HG03521 (cell line): ENCODE results near the gene ABLIM3.
"Not testable (repeated sequence)": the region's sequence is repeated elsewhere in the genome, so short reads cannot be mapped to it uniquely, and the experiment has no call there.

Experiments used
- ATAC-seq: cut with Tn5 transposase; IDR thresholded peaks from one replicate; pipeline ENCODE4 v1.9.1; 2021; ENCODE audit warnings: mild to moderate bottlenecking, moderate library complexity; ENCODE audit not compliant: unreplicated experiment

The ABLIM3 gene

DNA sequence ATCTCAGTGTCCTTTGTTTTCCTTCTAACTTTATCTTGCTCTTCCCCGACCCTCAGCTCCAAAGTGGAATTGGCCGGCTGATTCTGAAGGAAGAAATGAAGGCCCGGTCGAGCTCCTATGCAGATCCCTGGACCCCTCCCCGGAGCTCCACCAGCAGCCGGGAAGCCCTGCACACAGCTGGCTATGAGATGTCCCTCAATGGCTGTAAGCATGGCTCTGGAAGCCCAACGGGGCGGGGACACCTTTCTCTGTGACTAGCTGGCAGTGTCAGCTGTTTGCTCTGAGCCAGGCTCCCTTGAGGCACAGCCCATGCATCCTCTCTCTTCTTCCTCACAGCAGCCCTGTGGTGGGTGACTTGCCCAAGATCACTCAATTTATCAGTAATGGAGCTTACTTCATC lies 106.4 kb downstream of the ABLIM3 start:
- ATAC-seq: no peak

DNA sequence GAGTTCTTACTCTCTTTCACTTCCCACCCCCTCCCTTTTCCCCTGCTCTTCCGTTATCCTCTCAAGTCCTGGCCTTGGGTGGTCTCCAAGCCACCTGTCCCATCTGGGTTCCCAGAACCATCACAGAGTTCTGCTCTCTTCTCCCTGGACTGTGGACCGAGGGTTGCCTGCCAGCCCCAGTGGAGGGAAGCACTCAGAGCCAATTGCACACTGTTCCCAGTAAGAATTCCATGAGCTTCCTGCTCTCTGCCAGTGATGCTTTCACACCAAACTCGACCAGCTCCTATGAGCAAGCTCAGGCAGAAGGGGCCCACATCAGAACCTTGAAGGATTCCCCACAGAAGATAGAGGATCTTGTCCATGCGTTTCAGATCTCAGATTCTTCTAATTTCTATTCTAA lies 110.3 kb downstream of the ABLIM3 start:
- no peak for ATAC-seq

DNA sequence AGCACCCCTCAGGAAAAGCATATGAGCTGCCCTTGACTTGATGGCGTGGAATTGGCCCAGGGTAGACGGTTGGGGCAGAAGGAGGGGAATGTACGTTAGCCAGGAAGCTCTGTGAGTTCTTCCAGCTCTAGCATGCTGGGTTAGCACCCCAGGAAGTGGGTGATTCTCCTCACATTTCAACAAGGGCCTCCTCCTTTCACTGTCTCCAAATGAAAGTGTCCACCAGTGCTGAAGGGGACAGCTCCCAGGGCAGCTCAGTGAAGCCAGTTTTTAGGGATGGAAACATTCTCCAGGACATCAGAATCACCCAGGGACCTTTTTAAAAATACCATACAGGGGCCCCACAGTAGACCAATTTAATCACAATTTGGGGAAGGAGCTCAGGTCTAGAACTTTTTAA lies 113.2 kb downstream of the ABLIM3 start:
- no peak for ATAC-seq

DNA sequence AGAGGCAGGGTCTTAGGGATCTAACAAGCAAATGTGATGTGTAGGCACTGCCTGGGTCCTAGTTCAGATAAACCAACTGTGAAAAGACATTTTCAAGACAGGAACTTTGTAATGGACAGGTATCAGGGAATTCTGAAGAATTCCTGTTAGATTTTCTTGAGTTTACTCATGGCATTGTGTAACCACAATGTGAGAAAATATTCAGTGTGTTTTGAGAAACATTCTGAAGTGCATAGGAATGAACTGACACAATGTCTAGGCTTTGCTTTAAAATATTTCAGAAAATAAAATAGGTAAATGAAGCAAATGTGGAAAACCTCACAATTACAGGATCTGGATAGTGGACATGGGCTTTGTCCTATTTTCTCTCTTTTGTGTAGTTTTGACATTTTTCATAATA lies 115.2 kb downstream of the ABLIM3 start:
- no peak for ATAC-seq

DNA sequence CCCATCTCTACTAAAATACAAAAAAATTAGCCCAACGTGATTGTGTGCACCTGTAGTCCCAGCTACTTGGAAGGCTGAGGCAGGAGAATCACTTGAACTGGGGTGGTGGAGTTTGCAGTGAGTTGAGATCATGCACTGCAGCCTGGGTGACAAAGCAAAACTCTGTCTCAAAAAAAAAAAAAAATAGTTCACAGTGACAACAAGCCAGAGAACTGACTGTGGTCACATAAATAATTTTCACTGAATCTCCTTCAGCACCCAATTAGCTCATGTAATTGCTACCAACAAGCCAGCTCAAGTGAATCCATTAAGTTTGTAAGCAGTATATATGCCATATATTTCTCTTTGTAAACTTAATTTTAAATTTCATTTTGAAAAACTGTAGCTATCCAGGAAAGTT lies 115.8 kb downstream of the ABLIM3 start:
- ATAC-seq: no peak

DNA sequence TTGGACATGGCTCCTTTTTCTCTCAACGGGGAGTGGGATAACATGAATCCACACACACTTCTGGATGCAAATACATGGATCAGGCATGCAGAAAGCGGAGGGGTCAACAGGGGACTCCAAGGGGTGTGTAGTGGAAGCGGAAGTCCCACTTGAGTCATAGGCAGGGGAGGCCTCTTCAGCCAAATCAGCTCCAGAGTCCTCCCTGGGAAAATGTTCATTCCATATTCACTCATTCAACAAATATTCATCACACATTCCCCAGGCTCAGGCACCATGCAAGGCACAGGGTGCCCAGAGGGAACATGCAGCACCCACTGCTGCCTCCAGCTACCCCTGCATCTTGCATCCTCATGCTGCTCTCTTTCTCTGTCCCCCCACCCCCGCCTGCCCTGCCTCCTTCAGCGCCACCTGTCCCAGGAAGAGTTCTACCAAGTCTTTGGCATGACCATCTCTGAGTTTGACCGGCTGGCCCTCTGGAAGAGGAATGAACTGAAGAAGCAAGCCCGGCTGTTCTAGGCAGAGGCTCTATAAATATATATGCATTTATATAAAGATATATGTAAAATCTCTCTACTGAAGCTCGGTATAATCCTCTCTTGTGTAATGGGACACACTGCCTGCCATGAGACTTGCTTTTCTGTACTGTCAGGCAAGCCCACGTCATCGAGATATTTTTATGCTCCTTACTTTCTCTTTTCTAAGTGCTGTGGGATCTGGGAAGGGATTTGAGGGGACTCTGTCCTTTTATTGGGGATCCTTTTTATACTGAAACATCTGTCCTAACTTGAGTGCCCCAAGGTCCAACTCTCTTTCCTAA lies 116.8 kb downstream of the ABLIM3 start:
- no peak for ATAC-seq

DNA sequence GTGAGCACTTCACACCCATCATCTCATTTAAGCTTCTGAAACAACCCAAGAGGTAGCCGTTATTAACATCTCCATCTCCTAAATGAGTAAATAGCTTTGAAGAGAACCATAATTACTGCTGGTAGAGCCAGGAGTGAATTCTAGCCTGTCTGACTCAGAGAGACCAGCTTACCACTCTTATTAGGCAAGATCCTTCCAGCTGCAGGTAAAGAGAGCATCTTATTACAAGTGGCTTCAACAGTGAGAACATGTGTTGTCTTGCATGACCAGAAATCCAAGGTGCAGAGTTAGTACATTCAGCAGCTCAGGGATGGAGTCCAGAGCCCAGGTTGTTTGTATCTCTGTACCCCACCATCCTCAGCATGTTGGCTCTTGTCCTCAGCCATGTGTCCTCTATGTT lies 119.5 kb downstream of the ABLIM3 start:
- ATAC-seq: no peak

DNA sequence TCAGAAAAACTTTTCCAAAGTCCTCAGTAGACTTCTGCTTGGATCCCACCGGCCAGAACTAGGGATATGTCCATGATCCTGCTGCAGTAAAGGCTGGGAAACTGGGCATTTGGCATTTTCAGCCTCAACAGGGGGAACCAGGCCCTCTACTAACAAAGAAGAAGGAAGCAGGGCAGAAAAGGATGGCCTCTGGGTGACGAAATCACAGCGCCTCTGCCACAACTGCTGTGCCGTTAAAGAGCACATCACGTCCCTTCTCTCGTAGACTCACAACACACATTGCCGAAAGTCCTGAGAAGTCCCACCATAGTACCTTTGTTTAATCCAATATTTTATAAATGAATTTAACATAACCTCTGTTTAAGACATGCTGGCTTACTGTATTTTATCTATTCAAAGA lies 120.0 kb downstream of the ABLIM3 start:
- no peak for ATAC-seq

DNA sequence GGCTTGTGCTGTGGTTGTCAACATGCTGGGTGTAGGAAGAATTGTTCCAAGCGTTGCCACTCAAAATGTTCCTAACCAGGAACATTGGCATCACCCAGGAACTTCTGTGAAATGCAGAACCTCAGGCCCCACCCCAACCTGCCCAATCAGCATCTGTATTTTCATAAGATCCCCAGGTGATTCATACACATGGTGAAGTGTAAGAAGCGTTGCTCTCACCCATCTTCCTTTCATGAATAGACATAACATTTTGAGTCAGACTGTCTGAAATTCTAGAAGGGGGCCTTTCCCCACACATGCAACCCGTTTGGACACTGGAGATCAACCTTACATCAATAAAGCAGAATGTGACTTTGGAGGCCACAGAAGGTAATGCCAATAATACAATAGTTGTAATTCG lies 121.0 kb downstream of the ABLIM3 start:
- ATAC-seq: no peak

DNA sequence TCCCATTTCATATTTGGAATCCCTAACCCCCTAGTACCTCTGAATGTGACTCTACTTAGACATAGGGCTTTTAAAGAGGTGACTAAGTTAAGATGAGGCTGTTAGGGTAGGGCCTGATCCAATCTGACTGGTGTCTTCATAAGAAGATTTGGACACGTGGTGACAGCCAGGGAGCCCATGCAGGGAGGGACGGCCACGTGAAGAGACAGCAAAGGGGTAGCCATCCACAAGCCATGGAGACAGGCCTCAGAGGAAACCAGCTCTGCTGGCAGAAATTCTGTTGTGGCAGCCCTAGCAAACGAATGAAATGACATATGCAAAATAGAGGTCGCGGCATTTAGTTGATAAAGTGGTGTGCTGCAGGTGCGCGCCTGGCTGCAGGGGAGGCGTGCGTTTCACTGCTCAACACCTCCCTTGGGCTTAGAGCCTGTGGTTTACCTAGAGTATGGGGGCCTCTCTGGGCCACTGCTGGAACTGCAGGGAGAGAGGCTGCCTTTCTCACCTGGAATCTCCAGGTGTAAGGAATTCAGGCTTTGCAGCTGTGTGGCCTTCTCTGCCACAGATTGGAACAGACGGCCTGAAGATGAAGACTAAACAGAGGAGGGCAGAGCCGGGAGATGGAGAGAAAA lies 123.3 kb downstream of the ABLIM3 start:
- ATAC-seq: peak; percentile 87

DNA sequence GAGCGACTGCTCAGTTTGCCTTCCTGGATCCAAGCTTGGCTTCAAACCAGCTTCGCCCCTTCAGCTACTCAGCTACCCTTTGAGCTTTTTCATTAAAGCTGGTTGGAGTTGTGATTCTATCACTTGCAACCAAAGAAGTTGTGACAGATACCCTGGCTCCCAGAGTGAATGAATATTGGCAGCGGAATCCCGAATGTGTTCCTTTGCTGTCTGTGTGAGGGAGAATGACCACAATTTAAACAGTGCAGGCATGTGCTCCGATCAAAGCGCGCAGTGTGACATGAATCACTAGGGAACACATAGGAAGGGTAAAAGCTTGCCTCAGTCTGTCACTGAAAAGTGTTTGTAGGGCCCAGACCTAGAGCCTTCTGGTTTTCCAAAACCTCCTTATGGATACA lies 123.8 kb downstream of the ABLIM3 start:
- ATAC-seq: no peak

DNA sequence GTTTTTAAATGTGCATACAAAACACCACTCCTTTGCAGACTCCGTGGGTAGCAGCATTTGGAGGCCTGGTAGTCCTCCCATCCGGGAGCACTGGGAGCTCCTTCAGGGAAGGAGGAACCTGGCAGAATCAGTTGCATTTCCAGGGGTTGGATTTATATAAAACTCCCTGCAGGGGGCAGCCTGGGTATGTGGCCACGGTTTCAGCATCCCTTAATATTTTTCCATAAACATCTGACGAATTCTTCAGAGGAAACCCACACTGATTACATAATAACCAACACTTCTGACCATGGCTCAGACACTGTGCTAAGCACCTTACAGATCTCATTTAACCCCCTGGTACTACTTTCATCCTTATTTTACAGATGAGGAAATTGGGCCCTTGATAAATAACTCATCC lies 124.3 kb downstream of the ABLIM3 start:
- ATAC-seq: no peak

DNA sequence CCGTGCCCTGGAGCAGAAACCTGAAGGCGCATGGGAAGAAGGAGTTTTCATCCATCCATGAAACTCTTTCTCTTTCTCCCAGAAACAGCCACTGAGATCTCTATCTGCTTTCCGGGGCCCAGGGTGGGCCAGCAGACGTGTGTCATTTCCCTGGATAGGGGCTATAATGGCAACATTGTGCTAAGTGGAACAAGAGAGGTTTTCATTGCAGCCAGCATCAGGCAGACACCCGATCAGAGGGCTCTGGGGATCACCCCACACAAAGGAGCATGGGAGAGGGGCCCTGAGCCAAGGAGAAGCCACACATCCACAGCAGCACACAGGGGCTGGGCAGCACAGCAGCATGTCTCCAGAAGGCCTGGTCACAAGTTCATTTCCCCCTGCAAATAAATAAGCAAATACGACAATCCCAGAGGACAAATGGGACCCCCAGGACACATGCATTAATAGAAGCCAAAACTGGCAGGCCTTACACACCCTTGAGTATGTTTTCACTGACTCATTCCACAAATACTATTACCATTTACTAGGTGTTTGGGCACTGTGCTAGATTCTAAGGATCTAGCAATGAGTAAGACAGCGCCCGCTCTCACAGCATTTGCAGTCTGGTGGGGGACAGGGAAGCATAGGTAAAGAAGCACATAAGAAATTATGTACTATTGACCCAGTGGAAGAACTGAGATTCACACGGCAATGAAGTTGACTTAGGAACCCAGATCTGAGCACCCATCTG lies 126.1 kb downstream of the ABLIM3 start:
- no peak for ATAC-seq

DNA sequence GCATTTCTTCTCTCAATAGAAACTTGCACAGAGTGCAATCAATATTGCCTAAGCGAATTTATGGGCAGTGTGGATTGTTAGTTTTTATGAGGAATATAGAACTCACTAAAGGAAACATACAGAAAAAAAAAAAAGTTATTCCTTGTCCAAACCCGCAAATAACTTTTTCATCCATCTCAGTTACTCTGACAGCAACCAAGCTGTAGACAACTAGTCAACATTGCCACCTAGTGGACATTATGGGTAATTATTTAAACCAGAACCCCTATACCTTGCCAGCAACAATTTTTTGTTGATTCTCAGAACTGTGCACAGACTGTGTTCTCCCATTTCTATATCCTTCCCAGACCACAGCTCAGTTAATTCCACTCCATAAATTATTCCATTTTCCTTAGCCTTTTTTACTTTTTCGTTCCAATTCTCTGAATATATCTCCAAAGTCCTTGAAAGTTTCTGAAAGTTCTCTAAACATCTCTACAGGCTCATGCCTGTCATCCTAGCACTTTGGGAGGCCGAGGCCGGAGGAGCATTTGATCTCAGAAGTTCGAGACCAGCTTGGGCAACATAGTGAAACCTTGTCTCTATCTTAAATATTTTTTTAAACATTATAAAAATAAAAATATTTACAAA lies 127.8 kb downstream of the ABLIM3 start:
- no peak for ATAC-seq

DNA sequence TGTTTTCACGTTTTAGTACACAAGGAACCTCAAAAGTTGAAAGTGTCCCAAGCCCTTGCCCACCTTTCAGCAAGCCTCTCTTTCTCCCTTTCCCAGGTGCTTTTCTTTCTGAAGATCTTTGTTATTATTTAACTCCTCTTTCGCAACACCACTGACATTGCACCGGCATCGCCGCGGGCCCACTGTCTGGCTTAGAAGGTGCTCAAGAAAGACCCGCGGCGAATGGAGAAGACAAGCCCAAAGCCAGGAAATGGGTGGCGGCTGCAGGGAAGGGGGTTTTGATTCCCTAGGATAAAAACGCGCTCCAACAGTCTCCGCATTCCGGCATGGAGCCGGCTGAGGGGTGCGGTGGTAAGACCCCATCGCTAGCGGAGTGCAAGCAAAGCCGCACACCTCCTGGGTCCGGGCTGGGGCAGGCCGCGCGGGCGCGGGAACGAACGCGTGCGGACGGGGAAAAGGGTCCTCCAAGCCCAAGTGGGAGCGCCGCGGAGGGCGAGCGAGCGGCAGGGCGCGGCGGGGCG lies 130.0 kb downstream of the ABLIM3 start:
- ATAC-seq: no peak

DNA sequence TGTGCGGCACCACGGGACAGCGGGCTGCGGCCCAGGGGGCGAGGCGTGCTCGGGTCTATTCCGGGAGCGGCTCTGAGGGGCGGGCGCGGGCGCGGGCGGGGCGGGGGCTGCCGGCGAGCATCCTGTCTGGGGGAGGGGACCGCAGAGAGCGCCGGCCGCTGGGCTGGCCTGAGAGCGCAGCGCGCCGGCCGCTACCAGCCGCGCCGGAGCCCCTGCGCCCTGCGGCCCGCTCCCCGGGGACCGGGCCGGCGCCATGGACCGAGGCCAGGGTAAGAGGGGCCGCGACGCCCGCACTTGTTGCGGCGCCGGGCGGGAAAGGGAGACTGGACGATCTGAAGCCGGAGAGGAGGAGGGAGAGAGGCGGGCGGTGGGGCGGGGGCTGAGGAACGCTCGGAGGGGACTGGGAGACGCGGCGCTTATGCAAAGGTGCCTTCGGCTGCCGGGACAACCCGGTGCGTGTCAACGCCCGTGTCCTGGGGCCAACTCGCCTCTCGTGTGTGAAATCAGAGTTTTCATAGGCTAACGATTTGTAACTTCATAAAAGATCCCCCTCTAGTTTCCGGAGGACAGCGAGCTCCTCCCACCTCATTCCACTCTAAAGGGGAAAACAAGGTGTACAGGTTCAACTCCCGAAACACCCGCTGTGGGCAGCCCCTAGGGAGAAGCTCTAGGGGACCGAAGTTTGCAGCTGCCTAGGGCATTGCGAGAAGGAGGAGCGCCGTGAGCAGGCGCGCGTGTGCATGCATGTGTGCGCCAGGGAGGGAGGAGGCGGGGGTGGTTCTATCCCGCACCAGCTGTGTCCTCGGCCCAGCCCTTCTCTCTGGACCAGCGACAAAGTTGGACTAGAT lies 130.6 kb downstream of the ABLIM3 start, which contains the start of gene AFAP1L1:
TSS of gene AFAP1L1 (plus strand) at position 144 of the 848 bp plus-strand sequence. CDS start at position 254, 110 bp downstream.
- no peak for ATAC-seq

DNA sequence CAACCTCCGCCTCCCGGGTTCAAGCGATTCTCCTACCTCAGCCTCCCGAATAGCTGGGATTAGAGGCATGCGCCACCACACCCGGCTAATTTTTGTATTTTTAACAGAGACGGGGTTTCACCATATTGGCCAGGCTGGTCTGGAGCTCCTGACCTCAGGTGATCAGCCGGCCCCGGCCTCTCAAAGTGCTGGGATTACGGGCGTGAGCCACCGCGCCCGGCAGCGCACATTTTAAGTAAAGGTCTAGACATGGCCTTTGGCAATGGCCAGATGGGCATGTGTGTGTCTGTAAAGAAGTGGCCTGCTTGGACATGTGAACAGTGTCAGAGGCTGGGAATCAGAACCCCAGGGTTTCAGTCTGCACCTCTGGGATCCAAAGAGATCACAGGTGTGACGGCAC lies 131.5 kb downstream of the ABLIM3 start:
- ATAC-seq: not testable (repeated sequence)

DNA sequence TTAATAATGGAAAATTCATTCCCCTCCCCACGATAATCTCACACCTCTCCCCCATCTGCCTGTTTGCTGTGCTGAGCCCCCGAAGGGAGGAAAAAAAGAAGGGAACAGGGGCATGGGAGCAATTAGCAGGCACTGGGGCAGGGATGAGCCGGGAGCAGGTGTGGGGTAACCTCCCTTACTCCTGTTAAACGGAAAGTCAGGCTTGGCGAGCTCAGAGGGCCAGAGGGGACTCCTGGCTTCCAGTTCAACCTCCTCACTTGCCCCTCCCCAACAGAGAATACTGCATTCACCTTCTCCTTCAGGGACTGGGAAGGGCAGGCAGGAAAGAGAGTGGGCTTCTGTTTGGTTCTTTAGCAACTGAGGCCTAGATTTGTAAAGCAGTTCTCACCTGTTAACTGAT lies 131.9 kb downstream of the ABLIM3 start:
- ATAC-seq: no peak

DNA sequence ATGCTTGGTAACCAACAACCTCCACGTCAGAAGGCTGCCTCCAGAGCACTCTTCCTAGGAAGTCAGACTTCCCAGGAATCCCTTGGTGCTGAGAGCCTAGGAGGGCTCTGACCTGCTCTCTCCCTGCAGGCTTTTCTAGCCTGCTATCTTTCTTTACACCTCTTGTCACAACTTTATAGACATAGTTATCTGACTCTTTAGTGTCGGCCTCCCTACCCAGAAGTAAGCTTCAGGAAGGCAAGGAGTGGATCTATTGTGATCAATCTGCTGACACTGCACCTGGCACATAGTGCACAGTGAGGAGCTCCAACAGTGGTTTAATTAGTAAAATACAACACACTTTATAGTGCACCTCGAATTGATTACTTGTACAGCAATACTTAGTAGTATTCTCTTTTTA lies 132.7 kb downstream of the ABLIM3 start:
- no peak for ATAC-seq

DNA sequence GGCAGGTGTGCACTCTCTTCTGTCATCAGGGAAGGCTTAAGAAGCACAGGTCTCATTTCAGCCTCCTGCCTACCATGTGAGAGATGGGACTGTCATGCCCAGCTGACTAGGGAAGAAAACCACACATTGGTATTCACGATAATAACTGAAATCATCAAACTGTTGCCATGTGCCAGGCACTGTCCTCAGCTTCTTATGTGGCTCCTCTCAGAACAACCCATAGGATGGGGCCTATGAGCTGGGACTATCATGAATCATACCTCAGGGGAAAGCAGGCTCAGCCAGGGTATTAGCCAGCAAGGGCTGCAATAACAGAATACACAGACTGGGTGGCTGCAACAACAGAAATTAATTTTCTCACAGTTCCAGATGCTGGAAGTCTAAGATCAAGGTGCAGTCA lies 133.6 kb downstream of the ABLIM3 start:
- no peak for ATAC-seq
